GM21526 (cell line): ENCODE measurements around the gene VRK3.

Experiments used
- ATAC-seq: cut with Tn5 transposase; IDR thresholded peaks from one replicate; pipeline ENCODE4 v1.9.1; 2021; ENCODE audit warnings: moderate library complexity; ENCODE audit not compliant: unreplicated experiment, low FRiP score

VRK3 gene

DNA sequence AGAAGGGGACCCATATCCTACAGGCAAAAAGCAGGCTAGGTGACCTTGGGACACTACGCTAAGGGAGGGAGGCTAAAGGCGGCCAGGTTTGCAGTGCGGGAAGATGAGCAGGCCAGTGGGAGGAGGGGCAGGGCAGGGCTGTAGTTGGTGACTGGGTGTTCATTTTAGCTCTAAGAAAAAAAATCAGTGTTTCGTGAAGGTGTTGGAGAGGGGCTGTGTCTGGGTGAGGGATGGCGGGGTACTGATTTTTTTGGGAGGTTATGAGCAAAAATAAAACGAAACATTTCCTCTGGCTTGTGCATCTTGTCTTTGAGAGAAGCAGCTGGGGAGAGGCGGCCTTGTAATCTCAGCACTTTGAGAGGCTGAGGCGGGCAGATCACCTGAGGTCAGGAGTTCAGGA is 91.5 kb downstream of the VRK3 start:
- no peak for ATAC-seq

DNA sequence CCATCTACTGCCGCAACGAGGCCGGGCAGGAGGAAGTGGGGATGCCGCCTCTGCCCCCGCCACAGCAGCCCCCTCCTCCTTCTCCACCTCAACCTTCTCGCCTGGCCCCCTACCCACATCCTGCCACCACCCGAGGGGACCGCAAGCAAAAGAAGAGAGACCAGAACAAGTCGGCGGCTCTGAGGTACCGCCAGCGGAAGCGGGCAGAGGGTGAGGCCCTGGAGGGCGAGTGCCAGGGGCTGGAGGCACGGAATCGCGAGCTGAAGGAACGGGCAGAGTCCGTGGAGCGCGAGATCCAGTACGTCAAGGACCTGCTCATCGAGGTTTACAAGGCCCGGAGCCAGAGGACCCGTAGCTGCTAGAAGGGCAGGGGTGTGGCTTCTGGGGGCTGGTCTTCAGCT is 92.4 kb downstream of the VRK3 start:
- no peak for ATAC-seq

- ATAC-seq, result no peak
These were observed 93.1 kb downstream of the VRK3 start for GRCh38 chr19:49932041-49932451.

DNA sequence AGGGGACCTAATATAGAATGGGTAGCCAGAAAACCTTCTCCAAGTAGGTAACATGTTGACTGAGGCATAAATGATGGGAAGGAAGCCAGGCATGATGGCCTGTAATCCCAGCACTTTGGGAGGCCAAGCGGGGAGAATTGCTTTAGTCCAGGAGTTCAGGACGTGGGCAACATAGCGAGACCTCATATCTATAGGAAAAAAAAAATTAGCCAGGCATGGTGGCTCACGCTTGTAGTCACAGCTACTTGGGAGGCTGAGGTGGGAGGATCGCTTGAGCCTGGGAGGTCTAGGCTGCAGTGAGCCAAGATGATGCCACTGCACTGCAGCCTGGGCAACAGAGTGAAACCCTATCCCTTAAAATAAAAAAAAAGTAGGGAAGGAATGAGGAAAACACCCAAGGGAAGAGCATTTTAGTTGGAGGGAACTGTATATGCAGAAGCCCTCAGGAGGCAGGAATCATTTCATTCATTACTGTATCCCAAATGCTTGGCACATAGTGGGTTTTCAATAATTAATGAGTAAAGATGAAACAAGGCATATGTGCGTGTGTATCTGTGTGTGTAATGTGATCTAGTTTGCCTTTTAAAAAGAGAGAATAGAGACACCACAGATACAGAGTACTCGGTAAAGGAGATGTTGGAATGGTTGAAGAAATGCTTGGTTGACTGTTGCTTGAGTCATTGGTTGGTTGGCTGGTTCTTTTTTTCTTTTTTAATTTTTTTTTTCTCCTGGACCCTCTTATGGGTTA is 93.7 kb downstream of the VRK3 start:
- ATAC-seq, result no peak

DNA sequence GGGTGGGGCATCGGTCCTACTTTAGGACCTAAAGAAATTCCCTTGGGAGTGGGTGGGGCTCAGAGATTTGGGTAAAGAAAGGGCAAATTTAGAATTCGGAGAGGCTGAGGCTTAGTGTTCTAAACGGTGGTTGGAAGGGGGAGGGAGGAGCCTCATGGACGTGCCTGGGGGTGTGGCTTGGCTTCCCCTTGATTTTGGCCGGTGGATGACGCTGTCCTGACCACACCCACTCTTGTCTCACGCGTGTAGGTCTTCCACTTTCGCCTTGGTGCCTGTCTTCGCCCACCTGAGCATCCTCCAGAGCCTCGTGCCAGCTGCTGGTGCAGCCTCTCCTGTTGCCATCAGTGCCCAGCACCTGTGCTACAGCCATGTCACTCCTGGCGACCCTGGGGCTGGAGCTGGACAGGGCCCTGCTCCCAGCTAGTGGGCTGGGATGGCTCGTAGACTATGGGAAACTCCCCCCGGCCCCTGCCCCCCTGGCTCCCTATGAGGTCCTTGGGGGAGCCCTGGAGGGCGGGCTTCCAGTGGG is 94.6 kb downstream of the VRK3 start:
- no peak for ATAC-seq

- ATAC-seq, result peak; percentile 61
These were observed 95.3 kb downstream of the VRK3 start for GRCh38 chr19:49929611-49930482.

DNA sequence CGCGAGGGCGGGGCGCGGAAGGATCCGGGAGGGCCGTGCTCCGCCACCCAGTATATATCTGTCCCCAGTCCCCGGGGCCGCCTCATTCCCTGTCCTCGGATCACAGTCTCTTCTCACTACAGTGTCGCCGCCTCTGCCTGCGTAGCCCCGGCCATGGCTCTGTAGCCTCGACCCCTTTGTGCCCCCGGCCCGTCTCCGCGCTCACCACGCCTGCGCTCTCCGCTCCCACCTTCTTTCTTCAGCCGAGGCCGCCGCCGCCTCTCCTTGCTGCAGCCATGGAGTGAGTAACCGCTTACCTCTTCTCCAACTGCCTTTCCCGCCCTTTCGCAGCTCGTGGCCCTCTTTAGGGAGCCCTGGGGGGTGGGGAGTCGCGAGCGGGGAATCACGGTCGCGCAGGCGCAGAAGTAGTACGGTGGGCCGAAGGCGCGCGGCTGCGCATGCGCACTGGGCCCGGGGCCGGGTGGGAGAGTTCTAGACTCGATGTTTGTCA is 96.0 kb downstream of the VRK3 start, which contains the start of the genes ATF5 and NUP62:
Gene ATF5 (plus strand): TSS at position 85 of the 490 bp plus-strand sequence. CDS start 1,646 bp downstream, outside the sequence.
Gene NUP62 (minus strand): TSS at position 384 of the 490 bp plus-strand sequence. CDS start 19,697 bp downstream, outside the sequence.
- peak; percentile 39 for ATAC-seq

DNA sequence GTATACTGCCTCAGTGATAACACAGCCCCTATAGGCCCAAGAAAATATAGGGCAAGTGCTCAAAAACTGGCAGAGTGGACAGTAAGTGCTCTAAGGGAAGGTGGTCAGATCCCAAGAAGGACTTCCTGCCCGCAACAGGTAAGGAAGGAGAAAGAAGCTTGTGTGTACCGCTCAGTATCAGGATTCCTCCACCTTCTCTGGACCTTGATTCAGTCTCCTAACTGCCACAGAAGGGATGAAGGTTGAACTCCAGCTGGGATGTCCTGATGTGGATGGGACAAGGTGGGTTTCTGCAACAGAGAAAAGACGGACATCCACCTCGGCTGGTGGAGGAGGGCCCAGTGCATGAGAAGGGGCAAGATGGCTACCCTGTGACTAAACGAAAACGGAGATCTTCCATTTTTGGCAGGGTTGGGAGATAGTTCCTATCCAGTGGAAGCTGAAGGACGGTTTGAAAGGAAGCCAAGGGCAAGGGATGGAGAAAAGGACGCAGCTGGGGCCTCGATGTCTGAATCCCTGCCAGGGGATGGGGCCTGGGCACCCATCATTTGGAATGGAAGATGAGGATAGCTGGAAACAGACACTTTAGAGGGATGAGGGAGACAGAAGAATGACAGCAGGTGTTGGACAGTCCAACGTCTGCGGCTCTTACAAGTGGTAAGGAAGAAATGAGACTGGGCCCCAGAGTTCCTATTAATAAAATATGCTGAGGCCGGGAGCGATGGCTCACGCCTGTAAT is 97.5 kb downstream of the VRK3 start:
- ATAC-seq, result no peak

DNA sequence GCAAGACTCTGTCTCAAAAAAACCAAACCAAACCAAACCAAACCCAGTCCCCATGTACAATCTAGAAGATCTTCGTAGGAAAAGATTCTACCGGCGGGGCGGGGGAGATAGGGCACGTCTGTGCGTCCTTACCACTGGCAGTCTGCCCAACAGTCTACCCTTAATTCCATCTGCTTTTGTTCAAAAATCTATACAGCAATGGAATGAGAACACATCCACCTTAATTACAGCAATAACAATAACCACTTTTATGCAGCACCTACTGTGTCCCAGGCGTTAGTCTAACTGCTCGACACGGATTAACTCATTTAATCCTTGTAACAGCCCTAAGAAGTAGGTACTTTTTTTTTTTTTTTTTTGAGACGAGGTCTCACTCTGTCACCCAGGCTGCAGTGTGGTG is 98.7 kb downstream of the VRK3 start:
- no peak for ATAC-seq
